Stimulated activated CD4-positive, alpha-beta T cell treated with anti-CD3 and anti-CD28 coated beads, TNF-alpha, amount 100 ng/mL, for 1 hour (primary cell): ENCODE data around the gene EFL1.
"Not testable (repeated sequence)": the region's sequence is repeated elsewhere in the genome, so short reads cannot be mapped to it uniquely, and the experiment has no call there.

ENCODE experiments used
- DNase-seq, 3 donors: peaks; one replicate each; pipeline ENCODE4 v3.0.0-alpha.2; 2020; ENCODE audit warnings: low read depth in 3 of 3, low spot score in 1 of 3

EFL1 gene

DNA sequence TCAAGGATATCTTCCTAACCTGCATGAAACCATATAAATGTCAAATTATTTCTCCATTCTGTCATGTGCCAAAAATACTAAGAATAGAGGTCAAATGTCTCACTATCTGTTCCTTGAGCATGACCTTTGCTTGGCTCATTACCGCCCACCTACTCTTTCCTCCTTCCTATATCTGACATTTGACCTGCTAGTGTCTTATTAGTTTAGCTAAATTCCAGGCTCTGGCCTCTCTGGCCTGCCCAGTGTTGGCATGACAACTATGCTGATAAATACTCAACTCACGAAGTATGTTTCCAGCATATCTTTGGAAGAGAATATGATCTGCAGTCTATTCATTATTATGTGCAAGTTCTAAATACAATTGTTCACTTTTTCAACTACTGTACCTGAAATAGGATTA lies 58.0 kb downstream of the EFL1 start:
- not testable (repeated sequence) for DNase-seq

DNA sequence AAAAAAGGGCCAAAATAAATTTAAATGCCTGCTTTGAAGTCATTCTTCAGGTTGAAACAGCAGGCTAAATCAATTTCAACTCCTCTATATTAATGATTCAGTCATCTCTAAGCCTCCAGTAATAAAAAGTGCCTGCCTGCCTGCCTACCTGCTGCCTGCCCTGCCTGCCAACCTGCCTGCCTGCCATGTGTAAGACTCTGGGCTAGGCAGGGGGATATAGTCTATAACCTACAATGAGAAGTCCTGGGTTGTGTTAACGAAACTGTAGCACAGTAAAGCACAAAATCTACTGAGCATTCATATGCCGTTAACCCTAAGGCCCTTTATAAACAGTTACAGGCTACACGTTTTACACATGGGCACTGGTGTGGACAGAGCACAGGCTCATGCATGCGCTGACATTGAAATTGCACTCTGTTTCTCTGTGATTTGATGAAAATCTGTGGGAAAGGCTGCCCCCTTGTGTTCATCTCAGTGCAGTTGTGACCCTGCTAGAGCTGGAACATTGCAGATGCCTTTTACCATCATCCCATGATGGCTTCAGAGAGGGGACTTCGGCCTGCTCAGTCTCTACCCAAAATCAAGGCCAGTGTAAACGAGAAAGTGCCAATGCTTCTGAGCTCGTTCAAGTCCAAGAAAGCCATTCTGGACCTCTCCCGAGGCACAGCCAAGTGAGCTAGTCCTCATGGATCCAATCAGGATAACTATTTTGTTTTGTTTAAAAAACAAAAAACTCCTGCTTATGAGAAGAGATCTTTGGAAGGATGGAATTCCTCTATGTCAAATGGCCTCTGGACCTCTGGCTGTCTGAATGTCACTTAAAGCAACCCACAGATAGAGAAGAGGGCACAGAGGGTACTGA lies 64.6 kb downstream of the EFL1 start:
- DNase-seq = peak in 2 of 3 donors; percentile 13 to 14

DNA sequence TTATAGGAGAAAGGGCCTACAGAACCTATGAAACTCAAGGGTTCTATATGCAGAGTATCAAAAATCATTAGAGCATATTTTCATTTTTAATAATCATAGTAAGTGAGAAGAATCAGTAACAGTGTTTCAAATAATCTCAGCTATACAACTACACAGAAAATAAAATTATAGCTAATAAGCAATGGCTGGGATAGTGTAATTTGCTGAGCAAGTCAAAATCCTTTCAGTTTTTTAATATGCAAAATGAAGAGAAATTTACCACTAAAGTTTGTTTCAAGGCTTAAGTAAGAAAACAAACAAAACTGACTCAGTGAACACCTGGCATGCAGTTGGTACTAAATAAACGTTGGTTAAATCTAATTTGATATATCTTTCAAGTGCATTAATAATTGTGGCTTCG lies 66.2 kb downstream of the EFL1 start:
- no peak for DNase-seq

DNA sequence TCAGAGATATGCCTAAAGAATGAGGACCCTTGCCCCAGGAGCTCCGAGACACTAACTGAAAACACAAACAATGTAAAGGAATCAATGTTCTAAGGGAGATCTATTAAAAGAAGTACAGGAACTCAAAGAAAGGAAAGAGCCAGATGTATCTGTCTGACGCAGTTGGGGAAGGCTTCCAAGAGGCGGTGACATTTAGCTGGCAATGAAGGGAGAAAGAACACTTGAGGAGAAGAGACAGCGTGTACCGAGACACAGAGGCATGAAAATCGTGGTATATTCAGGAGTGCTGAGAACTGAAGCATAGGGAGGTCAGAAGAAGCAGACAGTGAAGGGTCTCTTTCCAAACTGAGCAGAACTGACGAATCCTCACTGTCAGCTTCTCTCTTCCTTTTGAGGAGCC lies 66.7 kb downstream of the EFL1 start:
- not testable (repeated sequence) for DNase-seq

DNA sequence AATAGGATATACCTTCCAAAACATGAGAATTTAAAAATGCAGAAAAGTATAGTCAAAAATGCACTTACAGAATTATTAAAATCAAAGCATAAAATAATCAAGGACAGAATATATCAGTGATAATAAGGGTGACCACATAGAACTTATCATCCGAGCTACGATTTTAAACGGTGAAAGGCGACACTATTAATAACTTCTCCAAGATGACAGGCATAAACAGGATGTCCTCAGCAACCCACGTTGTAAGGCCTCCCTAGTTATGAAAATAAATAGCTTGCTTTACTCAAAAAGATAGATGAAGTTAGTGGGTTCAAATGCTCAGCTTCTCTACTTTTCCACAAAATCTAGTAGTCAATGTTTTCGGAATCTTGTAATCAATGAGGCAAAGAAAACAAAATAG lies 68.0 kb downstream of the EFL1 start:
- DNase-seq = not testable (repeated sequence)

DNA sequence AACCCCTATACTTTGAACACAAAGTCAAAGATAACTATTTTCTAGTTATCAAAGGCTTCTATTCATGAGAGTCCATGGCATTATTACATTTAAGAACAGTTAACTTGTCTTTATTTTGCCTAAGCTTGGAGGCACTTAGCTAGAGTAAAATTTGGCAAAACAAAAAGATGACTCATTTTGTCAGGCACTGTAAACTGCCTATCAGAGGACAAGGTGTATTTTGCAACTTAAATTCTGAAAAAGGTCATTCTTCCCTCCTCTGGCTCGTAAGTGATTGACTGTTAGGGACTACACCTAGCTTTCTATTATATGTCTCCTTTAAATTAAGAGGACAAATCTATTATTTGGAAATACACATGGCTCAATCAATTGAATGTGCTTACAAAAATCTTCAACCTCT lies 69.1 kb downstream of the EFL1 start:
- DNase-seq = not testable (repeated sequence)

DNA sequence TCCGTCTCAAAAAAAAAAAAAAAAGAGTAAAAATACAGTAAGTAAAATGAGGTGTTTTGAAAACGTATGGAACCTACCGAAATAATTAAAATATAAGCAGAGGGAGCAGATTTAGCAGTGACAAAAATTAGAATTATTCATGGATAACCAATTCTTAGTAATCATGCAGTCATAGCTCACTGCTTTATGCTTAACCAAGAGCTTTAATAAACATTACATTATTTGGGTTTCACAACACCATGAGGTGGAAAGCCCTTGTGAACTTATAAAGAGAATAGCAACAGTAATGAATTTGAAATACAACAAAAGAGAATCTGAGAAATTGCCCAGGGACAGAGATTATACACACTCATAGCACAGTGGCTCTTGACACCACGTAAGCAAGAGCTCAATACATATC lies 70.1 kb downstream of the EFL1 start:
- DNase-seq = not testable (repeated sequence)

DNA sequence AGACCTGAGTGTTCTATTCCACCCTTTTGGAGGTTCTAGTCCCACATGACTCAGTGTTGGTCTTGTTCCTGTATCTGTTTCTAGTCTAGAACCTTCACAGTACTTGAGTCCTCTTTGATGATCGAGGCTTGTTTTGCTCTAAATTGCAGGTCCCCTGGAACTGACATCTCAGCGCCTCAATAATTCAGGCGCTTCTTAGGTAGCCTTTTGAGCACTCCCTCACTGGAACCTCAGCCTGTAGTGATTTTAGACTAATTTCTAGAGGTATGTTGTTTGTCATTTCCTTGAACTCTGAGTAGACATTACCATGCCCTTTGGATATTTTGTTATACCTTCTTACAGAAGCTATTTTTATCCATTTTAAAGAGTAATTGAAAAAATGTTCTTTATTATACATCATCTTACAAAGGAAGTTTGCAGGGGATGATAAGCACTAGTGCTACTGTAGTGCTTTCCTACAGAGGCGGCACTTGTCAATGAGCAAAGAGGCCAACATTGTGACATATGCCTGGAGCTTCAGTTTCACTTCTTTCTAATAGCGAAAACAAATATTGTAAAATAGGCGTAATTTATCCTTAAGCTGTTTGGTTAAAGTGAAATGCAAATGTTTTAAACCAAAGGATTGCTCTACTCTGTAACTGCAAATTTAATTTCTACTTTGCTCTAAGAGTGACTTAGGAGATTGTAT lies 75.7 kb downstream of the EFL1 start:
- no peak for DNase-seq

DNA sequence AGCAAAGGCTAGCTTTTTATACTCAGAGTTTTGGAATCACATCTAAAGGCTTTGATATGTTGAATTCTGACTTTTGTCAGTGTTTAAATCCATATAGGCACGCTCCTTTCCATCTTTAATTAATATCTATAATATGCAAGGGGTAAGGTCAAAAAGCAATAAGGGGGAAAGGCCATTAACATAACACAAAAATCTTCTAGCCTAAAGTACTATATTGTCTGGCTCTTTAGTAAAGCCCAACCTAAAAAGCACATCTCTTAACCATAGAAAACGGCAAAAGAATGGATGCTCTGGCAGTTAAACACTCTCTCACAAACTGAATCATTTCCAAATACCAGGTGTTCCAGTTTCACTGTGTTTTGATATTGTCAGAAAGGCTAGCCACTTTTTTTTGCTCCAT lies 76.4 kb downstream of the EFL1 start:
- DNase-seq = no peak

DNA sequence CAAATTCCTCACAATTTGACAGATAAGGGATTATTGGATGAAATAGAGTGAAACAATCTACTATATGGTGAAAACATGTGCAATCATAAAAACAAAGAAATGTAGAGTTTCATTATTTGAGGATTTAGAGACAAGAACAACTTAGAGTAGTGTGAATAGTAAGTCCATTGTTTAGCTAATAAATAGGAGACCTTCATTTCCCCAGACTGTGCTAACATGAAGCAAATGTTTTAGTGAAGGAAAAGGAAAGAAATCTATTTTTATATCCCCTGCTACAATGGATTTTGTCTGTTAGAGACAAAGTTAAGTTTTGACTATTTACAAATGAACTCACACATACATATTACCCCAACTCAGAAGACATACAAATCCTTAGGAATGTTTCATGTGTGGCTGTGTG lies 77.8 kb downstream of the EFL1 start:
- no peak for DNase-seq

DNA sequence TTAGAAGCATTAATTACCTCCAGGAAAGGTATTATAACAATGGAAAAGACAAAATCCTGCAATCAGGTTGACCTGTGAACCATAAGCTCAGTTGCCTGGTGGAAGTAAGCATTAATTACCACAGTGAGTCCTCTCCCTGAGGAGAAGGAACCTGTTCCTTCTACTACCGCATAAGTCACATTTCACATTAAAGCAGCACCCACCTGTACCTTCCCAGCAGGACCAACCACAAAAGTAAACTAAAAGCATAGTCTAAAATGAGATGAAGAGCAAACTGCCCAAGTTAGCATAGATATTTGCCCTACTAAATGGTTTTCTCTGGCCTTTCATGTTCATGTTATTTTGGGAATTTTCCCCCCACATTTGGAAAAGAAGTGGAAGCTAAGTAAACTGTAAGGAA lies 78.2 kb downstream of the EFL1 start:
- no peak for DNase-seq

DNA sequence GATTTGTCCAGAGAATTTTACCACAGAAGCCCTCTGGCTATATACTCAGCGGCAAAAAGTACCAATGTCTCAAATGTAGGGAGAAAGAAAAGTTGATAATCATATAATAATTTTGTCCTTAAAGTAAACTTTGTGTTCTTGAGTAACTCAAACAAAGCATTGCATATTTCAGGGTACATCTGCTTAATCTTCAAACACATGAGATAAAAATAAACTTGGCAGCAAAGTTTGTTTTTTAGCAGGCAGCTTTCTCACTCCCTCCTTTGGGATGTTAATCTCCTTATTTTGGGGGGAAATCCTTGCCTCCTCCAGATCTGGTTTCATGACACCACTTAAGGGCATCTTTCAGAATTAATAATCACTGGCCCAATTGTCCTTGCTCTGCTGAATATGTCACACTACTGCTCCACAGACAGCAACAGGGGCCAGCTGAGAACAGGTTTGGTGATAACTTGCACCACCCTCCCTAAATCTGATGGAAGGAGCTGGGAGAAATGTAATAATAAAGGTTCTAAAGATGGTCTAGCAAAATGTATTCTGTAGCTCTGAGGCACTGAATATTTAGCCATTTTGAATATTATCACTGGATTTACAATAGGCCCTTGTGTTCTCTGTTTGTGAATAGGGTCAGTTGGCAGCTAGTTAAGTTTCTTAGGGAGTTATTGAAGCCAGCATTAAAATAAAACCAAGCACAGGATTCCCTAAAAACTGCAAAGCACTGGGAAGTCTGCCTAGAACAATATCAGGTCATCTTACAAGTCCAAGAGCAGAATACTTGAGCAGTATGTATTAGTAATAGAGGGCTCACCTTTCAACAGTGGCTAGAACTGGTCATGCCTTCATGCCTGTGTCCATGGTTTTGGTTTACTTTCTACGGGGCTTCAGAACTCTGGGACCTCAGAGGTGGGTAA lies 79.2 kb downstream of the EFL1 start:
- DNase-seq = no peak

DNA sequence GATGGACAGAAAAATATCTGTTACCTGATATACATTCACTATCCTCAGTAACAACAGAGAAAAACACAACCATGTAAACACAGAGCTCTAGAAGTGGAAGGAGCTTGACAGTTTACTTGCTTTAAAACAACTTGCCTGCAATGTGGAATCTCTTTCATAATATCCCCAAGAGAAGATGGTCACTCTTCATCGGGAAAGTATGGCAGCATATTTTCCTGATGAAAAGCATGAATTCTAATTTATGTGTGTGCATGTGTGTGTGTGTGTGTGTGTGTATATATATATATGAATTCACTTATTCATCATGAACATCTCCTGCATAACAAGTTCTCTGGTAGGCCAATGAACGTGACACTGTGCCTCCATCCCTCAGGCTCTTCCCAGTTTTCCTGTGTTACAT lies 81.2 kb downstream of the EFL1 start:
- no peak for DNase-seq

DNA sequence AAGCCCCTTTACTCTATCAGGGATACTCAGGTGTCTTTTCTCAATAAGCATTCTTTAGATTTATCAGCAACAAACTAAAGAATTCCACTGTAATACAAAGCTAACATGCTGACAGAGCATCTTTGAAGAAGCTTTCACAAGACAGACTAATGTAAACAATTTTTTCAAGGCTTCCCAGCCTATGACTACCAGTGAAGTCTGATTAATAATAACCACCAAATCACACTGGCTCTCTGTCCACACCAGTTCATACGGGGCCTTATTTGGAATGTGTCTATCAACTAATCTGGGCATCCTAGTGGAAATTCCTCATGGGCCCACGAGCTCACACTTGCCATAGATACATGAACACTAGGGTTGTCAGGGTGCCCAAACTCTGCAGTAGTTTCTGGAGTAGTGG lies 84.5 kb downstream of the EFL1 start:
- DNase-seq = no peak

DNA sequence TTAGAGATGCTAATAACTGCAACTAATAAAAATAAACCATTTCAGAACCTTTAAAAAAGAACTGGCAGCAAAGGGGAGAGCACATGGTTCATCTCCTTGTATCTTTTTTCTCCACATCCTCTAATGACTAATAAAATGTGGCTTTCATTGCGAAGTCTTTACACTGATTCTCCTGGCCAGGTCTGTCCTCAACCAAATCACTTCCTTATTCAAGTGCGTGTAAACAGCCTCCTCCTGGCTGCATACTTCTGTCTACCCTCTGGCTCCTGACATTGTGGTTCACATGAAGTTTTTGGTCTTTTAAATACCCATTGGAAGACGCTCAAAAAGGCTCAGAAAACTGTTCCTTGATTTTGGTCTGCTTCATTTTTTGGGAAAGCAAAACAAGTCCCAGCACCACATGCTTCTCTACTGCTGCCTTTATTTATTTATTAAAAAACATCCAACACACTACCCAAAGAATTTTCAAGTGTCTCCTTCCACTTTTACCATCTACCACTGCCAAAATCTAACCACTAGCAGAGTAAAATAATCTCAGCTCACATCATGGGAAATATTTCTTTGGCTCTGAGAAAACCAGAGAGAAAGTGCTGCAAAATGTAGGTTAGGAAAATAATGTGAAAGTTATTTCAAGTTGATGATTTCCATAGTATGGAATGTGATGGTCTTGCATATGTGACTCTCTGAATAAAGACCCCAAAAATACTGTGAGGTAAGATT lies 85.1 kb downstream of the EFL1 start:
- DNase-seq = no peak

DNA sequence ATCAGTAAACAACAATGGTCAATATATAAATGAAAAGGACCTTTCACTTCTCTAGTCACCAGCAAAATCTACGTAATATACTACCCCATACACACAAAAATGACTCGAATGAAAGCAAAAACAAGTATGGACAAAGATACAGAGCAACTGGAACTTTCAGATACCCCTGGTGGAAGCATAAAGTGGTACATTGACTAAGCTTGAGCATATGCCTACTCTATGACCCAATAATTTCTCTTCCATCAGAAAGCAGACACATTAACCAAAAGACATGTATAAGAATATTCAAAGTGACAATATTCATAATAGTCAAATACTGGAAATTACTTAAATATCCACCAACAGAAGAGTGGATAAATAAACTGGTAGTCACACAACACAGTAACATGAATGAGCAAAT lies 86.0 kb downstream of the EFL1 start:
- DNase-seq = no peak

DNA sequence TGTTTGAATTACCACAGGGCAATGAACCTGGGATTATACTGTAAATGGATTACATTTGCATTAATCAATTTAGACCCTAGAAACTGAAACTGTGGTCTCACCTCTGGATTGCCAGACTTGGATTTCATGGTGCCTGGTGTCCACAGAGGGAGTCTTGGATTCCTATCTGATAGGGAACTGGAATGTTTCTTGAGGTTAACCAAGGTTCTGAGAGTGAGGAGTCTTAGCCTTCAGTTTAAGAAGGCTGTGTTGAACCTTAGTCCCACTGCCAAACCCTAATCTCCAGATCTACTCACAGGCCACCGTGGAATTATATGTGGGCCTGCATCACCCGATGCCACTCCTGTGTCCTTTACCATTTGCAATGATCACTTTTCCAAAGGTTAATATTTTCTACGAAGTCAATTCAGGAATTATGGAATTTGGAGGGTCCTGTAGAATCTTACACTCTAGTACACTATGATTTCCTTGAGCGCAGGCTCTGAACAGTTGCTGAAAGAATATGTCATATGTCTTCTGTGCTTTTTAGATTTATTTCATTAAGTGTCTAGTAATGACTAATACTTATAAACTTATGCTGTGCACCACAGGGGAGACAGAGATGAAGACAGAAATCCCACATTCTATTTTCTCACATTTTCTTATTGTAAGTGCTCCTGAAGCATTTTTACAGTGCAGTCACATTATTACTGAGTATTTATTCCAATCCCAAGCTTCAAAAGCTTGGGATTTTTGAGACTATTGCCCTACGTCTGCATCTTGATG lies 87.9 kb downstream of the EFL1 start:
- no peak for DNase-seq

DNA sequence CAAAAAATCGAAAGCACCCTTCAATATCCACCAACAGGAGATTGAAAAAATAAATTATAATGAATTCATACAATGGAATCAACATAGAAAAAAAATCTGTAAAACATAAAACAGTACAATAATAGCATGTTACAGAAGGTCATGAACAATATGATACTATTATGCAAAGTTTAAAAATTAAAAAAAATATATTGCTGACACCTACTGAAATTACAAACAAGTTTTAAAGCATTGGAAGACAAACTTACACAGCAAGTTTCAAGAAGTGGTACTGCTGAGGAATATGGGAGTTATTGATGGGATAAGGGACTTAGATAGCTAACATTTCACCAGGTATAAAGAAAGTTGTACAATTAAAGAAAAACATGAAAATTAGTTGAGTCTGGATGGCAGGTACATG lies 89.4 kb downstream of the EFL1 start:
- no peak for DNase-seq

DNA sequence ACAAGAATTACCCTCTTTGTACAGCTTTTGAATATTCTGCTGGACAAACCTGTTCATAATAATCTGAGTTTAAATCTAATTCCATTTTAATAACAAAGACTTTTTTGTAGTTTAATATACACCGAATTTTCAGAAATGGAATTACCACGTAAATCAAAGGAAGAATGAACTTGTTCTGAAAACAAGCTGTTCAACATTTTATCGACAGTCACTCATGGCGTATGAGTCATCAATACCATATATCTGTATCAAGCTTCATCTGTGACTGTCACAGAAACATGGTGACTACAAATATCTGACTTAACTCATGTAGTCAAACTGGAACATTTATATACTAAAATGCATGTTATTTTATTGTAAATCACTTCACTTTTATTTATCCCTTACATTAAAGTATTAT lies 90.0 kb downstream of the EFL1 start:
- no peak for DNase-seq

DNA sequence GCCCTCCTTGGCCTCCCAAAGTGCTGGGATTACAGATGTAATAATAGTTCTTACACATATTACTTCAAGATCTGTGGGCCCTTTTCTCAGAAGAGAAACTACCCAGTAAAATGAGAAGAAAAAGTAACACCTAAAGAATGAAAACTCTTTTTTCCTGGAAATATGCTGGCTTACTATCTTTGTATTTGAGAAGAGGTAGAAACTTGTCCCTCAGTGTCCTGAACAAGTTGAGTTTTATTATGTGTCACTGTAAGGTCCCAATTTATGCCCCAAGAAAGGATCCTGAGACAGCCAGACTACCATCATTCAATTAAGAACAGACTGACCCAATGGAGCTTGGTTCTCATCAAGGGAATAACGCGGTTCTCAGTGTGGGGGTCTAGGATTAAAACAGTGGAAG lies 93.8 kb downstream of the EFL1 start:
- DNase-seq = no peak
